Panc1 (cell line): ENCODE measurements around the gene MGME1.

Experiments
- TCF7L2 ChIP-seq: IDR thresholded peaks from 2 replicates; pipeline ENCODE4 v1.6.1; 2011; ENCODE audit warnings: mild to moderate bottlenecking, low read depth, low read length, inconsistent platforms
- TF ChIP-seq, protein P1 (sequence below): fragments of 450-650 bp; IDR thresholded peaks from 2 replicates; pipeline ENCODE4 v1.5.1; 2017; ENCODE audit warnings: mild to moderate bottlenecking
- TF ChIP-seq, protein P2 (sequence below), 2 experiments: IDR thresholded peaks; 2 replicates each; pipeline ENCODE4 v1.6.1; 2011 to 2012; ENCODE audit warnings: low read depth in 2 of 2, control low read depth in 1 of 2, low read length in 1 of 2, mild to moderate bottlenecking in 1 of 2, moderate library complexity in 1 of 2; ENCODE audit not compliant: insufficient read depth in 1 of 2

DNA sequence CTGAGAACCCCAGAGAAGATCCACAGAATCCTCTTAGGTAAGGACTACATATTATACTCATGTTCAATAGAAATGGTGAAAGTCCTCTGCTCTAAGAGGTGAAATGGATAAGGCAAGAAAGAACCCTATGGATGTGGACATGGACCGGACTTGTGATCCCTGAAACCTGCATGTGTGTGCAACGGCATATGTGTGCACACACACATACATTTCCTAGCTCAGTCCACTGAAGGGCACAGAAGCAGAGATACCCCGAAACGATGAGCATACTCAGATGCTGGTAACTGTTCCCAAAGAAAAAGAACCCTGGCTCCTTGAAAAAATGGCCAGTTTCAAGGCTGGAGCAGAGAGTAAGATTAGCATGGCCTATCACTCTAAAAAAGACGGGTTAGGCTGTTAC lies 22.8 kb upstream of the MGME1 start:
- TF ChIP-seq, protein P1, sequence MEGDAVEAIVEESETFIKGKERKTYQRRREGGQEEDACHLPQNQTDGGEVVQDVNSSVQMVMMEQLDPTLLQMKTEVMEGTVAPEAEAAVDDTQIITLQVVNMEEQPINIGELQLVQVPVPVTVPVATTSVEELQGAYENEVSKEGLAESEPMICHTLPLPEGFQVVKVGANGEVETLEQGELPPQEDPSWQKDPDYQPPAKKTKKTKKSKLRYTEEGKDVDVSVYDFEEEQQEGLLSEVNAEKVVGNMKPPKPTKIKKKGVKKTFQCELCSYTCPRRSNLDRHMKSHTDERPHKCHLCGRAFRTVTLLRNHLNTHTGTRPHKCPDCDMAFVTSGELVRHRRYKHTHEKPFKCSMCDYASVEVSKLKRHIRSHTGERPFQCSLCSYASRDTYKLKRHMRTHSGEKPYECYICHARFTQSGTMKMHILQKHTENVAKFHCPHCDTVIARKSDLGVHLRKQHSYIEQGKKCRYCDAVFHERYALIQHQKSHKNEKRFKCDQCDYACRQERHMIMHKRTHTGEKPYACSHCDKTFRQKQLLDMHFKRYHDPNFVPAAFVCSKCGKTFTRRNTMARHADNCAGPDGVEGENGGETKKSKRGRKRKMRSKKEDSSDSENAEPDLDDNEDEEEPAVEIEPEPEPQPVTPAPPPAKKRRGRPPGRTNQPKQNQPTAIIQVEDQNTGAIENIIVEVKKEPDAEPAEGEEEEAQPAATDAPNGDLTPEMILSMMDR = no peak
- TF ChIP-seq, protein P2, sequence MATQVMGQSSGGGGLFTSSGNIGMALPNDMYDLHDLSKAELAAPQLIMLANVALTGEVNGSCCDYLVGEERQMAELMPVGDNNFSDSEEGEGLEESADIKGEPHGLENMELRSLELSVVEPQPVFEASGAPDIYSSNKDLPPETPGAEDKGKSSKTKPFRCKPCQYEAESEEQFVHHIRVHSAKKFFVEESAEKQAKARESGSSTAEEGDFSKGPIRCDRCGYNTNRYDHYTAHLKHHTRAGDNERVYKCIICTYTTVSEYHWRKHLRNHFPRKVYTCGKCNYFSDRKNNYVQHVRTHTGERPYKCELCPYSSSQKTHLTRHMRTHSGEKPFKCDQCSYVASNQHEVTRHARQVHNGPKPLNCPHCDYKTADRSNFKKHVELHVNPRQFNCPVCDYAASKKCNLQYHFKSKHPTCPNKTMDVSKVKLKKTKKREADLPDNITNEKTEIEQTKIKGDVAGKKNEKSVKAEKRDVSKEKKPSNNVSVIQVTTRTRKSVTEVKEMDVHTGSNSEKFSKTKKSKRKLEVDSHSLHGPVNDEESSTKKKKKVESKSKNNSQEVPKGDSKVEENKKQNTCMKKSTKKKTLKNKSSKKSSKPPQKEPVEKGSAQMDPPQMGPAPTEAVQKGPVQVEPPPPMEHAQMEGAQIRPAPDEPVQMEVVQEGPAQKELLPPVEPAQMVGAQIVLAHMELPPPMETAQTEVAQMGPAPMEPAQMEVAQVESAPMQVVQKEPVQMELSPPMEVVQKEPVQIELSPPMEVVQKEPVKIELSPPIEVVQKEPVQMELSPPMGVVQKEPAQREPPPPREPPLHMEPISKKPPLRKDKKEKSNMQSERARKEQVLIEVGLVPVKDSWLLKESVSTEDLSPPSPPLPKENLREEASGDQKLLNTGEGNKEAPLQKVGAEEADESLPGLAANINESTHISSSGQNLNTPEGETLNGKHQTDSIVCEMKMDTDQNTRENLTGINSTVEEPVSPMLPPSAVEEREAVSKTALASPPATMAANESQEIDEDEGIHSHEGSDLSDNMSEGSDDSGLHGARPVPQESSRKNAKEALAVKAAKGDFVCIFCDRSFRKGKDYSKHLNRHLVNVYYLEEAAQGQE (IDR thresholded peaks at IDR 0.05; ENCODE audit: insufficient read depth in 1 of 2, low read depth in 2 of 2, low read length in 1 of 2) = no peak
- no peak for TF ChIP-seq TCF7L2
